Stimulated activated CD8-positive, alpha-beta memory T cell treated with anti-CD3 and anti-CD28 coated beads, Interleukin-4, amount 100 ng/mL, for 48 hours (primary cell): ENCODE results near the gene PTPN22.
A peak's percentile ranks its signal among the peaks of the same experiment; 100 is the strongest.

ENCODE experiments used
- DNase-seq: peaks from one replicate; pipeline ENCODE4 v3.0.0-alpha.2; 2020

The PTPN22 gene

GRCh38 chr1:113871597-113872113 is at the start of gene PTPN22:
TSS of gene PTPN22 (minus strand) at chr1:113871712.
- peak; percentile 79 for DNase-seq

GRCh38 chr1:113918243-113918642 is 46.7 kb upstream of the PTPN22 start:
- DNase-seq, result no peak

- DNase-seq, result no peak
Measured at GRCh38 chr1:113917400-113918082, 46.0 kb upstream of the PTPN22 start.

- no peak for DNase-seq
Measured at GRCh38 chr1:113916974-113917373, 45.5 kb upstream of the PTPN22 start.

GRCh38 chr1:113913887-113914664 is 42.6 kb upstream of the PTPN22 start:
- no peak for DNase-seq

- no peak for DNase-seq
Measured at GRCh38 chr1:113913312-113913668, 41.8 kb upstream of the PTPN22 start.

GRCh38 chr1:113912594-113913311 is 41.2 kb upstream of the PTPN22 start:
- DNase-seq, result no peak

- no peak for DNase-seq
Measured at GRCh38 chr1:113905435-113905861, 33.9 kb upstream of the PTPN22 start.

GRCh38 chr1:113904674-113905434 is 33.3 kb upstream of the PTPN22 start, which contains the start of the genes AP4B1 and DCLRE1B:
TSS of gene AP4B1 (minus strand) at chr1:113904799. CDS start at chr1:113904717, 82 bp downstream.
TSS of gene DCLRE1B (plus strand) at chr1:113905326. CDS start at chr1:113905587, 261 bp downstream.
- peak; percentile 98 for DNase-seq

GRCh38 chr1:113904293-113904673 is 32.8 kb upstream of the PTPN22 start:
- DNase-seq, result no peak

- DNase-seq, result peak; percentile 42
Measured at GRCh38 chr1:113903501-113904292, 32.2 kb upstream of the PTPN22 start.

- no peak for DNase-seq
Measured at GRCh38 chr1:113901191-113901590, 29.7 kb upstream of the PTPN22 start.

GRCh38 chr1:113899111-113899510 is 27.6 kb upstream of the PTPN22 start:
- DNase-seq, result no peak

GRCh38 chr1:113898241-113898814 is 26.8 kb upstream of the PTPN22 start:
- DNase-seq, result no peak

GRCh38 chr1:113895961-113896360 is 24.4 kb upstream of the PTPN22 start:
- DNase-seq, result no peak

- no peak for DNase-seq
Measured at GRCh38 chr1:113895098-113895497, 23.6 kb upstream of the PTPN22 start.

- no peak for DNase-seq
Measured at GRCh38 chr1:113893267-113893666, 21.8 kb upstream of the PTPN22 start.

- DNase-seq, result no peak
Measured at GRCh38 chr1:113891631-113892220, 20.2 kb upstream of the PTPN22 start.

GRCh38 chr1:113890816-113891215 is 19.3 kb upstream of the PTPN22 start:
- DNase-seq, result no peak

- no peak for DNase-seq
Measured at GRCh38 chr1:113887402-113888175, 16.1 kb upstream of the PTPN22 start, which contains the start of gene BCL2L15. TSS of gene BCL2L15 (minus strand) at chr1:113887581. CDS start at chr1:113887375, 206 bp downstream.
